Astrocyte of the cerebellum (primary cell): ENCODE measurements around the gene FAM13B.

Experiments used
- DNase-seq: peaks from one replicate; pipeline ENCODE4 v3.0.0-alpha.2; 2011; ENCODE audit warnings: low read depth
- H3K4me3 ChIP-seq: 2 replicates; pipeline ENCODE4 v1.5.1; 2011; ENCODE audit warnings: mild to moderate bottlenecking, low read depth, low read length, moderate library complexity
- CTCF ChIP-seq: IDR thresholded peaks from 2 replicates; pipeline ENCODE4 v1.5.1; 2012; ENCODE audit warnings: low read length, low read depth, moderate library complexity, mild to moderate bottlenecking; ENCODE audit errors: missing control alignments
- in situ Hi-C: cut with HindIII; loops from 2 replicates; pipeline ENCODE4 v1.10.0; 2017; ENCODE audit warnings: low sequenced_read_pairs

Gene FAM13B

GRCh38 chr5:137902408-137903133, 130.3 kb downstream of the FAM13B start:
- H3K4me3 ChIP-seq, result no peak overlapping the region
- no peak for DNase-seq
- TF ChIP-seq CTCF, result no peak
- in situ Hi-C loops, result no loop called here

GRCh38 chr5:137901011-137901817, 131.7 kb downstream of the FAM13B start:
- no peak for DNase-seq
- no peak for TF ChIP-seq CTCF
- in situ Hi-C loops, result no loop called here
- no peak overlapping the region for H3K4me3 ChIP-seq

- no peak for TF ChIP-seq CTCF
- in situ Hi-C loops, result no loop called here
- no peak overlapping the region for H3K4me3 ChIP-seq
- no peak for DNase-seq
Observed at GRCh38 chr5:137899493-137899892, 133.4 kb downstream of the FAM13B start.

GRCh38 chr5:137896560-137896959, 136.3 kb downstream of the FAM13B start:
- TF ChIP-seq CTCF, result no peak
- in situ Hi-C loops, result no loop called here
- no peak overlapping the region for H3K4me3 ChIP-seq
- no peak for DNase-seq

GRCh38 chr5:137894586-137894985, 138.3 kb downstream of the FAM13B start:
- in situ Hi-C loops, result no loop called here
- TF ChIP-seq CTCF, result no peak
- no peak overlapping the region for H3K4me3 ChIP-seq
- no peak for DNase-seq

- TF ChIP-seq CTCF, result no peak
- in situ Hi-C loops, result no loop called here
- no peak for DNase-seq
- H3K4me3 ChIP-seq, result no peak overlapping the region
Observed at GRCh38 chr5:137891849-137892248, 141.0 kb downstream of the FAM13B start.
